Inflammatory macrophage treated with lipopolysaccharide for 1 hour (primary cell): ENCODE measurements around the gene BTNL9.
"Not testable (repeated sequence)": the region's sequence is repeated elsewhere in the genome, so short reads cannot be mapped to it uniquely, and the experiment has no call there.

Source experiments
- DNase-seq, 2 donors: peaks; one replicate each; pipeline ENCODE4 v3.0.0-alpha.2; 2020 to 2022

The BTNL9 gene

DNA sequence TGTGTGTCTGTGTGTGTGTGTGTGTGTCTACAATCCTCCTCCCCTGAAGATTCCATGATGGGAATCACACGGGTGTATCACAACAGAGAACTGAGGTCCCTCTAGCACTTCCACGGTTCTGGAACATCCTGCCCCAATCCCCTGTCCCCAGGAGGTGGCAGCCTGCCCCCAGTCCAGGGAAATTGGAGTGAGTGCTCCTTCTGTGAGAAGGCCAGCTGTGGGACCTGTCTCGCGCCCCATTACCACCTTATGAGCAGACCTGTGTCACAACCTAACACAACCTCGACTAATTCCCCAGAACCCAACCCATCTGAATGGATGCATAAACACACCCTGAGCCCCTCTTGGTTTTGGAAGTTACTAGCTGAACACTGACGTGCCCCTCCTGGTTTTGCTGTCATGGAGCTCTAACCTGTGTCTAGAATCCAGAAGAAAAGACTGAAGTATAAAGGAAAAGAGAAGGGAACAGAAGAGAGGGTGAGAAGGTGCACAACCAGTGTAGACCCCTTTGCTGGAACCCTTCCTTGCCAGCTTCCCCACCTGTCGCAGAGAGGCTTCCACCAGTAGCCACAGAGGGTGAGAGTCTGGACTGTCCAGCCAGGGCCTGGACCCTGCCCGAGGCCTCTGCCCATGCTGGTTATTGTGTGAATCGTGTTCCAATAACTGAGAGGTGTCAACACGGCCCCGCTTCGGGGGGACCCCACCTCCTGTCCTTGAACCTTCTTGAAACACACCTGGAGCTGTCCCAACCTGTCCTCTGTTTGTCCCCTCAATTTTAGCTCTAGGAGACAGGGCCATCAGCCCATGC lies 3.4 kb downstream of the BTNL9 start:
- no peak for DNase-seq

DNA sequence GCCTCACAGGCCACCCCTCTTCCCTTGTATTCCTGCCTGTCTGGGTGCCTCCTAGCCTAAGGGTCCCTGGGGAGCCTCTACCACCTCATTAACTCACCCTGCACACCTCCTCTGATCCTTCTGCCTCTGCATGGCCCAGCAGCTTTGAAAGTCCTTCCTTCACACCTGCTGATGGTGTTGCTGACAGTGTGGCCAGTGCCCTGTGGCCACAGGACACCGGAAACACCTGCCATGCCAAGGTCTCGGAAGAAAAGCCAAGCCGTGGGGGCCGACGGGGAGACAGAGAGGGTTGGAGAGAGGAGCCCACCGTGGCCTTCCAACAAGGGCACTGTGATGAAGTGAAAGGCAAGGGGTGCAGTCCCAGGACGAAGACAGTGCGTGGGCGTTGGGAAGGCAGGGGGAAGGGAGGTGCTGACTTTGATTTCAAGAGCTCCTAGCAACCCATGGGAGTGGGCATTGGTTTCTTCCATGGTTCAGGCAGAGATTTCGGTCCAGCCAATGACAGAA lies 4.1 kb downstream of the BTNL9 start:
- DNase-seq: no peak

DNA sequence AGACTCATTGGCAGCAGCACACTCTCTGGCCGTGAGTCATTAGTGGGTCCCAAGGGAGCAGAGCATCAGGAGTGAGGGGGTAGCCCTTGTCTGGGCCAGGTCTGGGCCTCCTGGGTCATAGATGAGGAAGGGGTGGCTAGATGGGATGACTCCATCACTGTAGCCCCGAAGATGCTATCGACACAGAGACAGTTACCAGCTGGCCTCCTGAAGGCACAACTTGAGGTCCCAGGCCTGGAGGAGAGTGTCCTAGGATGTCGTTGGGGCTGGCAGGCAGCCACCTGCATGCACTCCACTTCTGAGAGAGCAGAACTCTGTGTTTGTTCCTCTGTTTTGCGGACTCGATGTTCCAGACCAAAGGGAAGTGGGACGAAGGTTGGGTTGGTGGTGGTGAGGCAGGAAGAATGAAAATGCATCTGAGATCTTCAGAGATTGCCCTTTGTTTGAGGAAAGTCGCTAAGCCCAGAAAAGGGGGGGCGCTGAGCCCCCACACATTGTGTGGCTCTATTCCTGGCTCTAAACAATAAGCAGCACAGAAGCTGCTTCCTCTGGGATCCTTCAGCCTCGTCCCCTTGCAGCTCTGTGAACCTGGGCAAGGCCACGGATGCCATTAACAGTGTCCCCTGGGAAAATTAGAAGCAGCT lies 4.7 kb downstream of the BTNL9 start:
- no peak for DNase-seq

DNA sequence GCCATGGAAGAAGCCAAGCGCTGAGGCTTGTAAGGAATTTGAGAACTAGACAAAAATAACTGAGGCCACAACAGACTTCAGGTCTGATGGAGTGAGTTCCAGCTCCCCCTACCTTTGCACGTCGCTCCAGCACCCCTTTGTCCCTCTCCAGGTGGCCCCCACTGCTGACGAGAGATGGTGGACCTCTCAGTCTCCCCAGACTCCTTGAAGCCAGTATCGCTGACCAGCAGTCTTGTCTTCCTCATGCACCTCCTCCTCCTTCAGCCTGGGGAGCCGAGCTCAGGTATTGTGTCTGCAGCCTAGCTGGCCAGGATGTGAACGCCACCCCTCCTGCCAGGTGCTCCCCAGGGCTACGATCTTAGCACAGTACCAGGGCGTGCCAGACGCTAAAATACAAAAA lies 5.2 kb downstream of the BTNL9 start:
- no peak for DNase-seq

DNA sequence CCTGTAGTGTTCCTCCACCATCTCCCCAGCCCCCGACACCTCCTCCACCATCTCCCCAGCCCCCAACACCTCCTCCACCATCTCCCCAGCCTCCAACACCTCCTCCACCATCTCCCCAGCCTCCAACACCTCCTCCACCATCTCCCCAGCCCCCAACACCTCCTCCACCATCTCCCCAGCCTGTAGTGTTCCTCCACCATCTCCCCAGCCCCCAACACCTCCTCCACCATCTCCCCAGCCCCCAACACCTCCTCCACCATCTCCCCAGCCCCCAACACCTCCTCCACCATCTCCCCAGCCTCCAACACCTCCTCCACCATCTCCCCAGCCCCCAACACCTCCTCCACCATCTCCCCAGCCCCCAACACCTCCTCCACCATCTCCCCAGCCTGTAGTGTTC lies 5.8 kb downstream of the BTNL9 start:
- not testable (repeated sequence) for DNase-seq

DNA sequence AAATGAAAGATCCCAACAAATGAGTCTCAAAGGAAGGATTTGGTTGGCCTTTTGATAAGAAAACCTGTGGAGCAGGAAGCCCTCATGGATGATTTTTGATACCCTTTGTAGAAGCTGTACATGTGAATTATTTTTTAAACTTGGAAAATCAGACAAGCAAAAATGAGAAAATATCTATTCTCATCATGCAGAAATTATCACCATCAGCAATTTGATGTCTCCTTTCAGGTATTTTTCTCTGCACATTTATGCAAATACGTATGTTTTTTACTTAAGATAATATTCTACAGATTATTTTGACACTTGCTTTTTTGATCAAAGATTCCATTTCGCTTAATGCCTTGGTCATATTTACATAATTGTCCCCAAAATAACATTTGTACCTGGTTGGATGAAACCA lies 7.2 kb downstream of the BTNL9 start:
- no peak for DNase-seq

DNA sequence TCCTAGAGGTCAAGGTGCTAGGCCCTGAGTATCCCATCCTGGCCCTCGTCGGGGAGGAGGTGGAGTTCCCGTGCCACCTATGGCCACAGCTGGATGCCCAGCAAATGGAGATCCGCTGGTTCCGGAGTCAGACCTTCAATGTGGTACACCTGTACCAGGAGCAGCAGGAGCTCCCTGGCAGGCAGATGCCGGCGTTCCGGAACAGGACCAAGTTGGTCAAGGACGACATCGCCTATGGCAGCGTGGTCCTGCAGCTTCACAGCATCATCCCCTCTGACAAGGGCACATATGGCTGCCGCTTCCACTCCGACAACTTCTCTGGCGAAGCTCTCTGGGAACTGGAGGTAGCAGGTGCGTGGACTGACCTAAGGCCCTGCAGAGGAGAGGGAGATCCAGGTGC lies 7.9 kb downstream of the BTNL9 start:
- no peak for DNase-seq

- no peak for DNase-seq
These were observed 9.9 kb downstream of the BTNL9 start for GRCh38 chr5:181050016-181050415.

DNA sequence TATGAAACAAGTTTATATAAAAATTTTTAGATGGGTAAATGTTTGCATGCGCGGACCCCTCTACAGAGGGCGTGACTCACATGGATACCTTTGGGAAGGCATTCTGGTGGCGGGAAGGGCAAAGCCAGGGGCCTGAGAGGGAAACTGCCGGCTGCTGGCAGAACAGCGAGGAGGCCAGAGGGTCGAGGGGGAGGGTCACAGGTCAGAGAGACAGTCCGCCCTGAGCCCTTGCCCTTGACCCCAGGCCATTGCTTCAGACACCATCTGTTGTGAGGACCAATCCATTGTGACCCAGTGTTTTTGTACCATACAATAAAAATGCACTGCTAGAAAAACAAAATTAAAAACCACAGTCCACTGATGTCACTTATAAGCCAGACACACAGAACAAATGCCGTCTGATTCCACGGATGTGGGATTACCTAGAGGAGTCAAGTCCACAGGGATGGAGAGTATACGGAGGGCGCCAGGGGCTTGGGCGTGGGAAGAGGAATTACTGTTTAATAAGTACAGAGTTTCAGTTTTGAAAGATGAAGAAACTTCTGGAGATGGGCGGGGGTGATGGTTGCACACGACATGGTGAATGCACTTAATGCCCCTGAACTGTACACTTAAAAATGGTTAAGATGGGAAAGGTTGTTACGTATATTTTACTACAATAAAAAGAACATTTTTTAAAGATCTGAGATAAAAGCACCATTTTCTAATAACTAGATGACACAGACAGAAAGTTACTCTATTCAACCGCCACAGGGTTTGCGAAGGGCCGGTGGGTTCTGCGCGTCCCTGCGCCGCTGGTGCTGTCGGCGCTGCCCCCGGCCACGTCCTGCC lies 12.0 kb downstream of the BTNL9 start:
- DNase-seq: no peak

DNA sequence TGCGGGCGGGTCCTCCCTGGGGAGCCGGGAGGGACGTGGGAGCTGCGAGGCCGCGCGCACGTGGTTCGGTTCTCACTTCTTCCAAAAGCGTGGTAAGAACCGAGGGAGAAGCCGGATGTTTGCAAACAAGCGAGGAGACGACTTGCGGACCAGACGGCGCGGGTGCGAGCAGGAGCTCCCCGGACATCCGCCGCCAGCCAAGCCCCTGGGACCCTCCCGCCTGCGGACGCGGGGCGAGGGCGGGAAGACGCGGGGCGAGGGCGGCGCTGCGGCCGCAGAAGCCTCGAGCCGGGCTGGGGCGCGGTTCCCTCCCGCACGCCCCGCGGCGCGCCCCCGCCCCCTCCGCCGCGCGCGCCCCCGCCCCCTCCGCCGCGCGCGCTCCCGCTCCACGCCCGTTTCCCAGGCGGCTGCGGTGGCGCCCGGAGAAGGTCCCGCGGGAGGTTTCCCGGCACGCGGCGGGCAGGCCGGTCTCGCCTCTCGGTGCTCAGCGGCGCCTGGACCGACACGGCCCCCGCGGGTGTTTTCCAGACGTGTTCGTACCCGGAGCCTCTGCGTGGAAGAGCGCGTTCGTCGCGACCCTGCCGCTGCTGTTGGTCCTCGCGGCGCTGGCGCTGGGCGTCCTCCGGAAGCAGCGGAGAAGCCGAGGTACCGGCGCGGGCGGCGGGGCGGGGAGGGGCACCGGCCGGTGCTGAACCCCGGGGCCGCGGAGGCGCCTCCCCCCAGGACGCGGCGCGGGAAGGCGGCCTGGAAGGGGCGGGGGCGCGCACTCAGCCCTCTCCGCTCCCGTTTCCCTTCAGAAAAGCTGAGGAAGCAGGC lies 12.8 kb downstream of the BTNL9 start:
- DNase-seq: no peak

DNA sequence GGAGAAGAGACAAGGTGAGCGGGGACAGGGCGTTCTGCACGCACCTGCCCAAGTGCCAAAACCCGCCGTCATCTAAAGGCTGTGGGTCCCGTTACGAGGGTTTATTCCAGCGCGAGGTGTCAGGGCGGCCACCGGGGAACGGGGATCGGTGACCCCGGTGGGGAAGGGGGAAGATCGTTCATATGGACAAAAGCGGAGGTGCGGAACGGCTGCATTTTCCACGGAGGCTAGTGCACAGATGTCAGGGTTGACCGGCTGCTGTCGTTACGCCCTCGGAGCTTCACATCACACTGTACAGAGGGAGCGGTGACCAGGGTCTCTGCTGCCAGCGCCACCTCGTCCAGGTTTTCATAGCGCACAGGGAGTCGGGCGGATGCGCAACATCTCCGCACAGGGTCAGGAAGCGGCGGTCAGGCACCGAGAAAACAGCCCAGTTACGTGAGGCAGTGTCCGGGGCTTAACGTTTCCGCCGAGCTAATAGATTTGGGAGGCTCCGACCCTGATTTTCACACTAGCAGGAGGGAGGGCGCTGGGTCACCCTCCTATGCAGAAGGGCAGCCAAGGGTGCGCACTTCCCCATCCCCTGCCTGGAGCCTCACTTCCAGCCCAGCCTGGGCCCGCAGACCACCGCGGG lies 13.5 kb downstream of the BTNL9 start:
- DNase-seq: no peak

DNA sequence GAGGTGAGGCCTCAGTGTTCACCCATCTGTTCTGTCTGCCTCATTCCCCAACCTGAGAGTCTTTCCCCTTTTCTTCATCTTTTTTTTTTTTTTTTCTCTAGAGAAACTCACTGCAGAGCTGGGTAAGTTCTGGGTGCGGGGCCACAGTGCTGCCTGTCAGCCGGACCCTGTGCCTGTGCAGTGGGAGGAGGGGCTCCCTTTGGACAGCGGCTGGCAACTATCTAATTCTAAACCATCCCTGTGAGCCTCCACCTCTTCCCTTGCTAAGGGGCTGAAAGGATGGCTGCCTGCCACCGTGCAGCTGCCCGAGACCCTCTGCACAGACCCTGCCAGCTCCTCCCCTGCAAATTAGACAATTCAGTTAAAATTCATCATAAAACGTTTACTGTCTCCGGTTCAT lies 14.1 kb downstream of the BTNL9 start:
- no peak for DNase-seq

- DNase-seq: no peak
These were observed 14.9 kb downstream of the BTNL9 start for GRCh38 chr5:181054871-181055459.

- no peak for DNase-seq
These were observed 16.4 kb downstream of the BTNL9 start for GRCh38 chr5:181056431-181056830.

DNA sequence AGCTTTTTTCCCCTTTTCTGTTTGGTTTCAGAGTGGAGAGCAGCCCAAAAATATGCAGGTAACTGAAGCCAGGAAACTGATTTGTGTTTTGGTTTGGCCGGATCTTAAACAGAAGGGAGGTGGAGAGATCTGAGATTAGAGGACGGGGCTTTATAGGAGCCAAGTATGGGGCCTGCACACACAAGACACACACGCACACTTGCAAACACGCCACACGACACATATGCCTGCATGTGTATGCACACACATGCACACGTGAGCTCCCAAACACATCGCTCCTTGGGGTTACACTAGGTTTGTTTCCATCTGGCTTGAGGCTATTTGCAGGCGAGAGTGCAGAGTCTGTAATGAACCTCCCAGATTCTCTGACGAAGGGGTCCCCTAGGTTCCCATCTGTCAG lies 18.3 kb downstream of the BTNL9 start:
- DNase-seq: no peak

- DNase-seq: no peak
These were observed 18.8 kb downstream of the BTNL9 start for GRCh38 chr5:181058786-181059296.

DNA sequence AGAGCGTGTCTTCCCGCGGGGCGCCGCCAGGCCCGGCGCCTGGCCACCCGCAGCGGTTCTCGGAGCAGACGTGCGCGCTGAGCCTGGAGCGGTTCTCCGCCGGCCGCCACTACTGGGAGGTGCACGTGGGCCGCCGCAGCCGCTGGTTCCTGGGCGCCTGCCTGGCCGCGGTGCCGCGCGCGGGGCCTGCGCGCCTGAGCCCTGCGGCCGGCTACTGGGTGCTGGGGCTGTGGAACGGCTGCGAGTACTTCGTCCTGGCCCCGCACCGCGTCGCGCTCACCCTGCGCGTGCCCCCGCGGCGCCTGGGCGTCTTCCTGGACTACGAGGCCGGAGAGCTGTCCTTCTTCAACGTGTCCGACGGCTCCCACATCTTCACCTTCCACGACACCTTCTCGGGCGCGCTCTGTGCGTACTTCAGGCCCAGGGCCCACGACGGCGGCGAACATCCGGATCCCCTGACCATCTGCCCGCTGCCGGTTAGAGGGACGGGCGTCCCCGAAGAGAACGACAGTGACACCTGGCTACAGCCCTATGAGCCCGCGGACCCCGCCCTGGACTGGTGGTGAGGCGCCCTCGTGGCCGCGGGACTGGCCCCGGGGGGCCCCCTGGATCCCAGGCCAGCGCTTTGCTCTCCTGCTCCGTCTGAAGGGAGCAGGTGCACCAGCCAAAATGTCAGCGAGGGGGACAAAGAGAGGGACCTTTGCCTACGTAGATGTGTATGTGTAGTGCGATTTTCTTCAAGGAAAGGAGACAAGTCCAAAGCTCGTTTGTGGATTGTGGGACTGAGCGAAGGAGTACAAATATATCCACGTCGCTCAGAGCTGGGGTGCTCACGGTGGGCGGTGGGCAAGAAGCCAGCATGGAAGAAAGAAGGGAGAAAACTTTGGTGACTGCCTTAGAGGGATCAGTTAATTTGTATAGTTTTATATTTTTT lies 19.5 kb downstream of the BTNL9 start:
- DNase-seq: no peak

GRCh38 chr5:181060231-181060590 lies 20.1 kb downstream of the BTNL9 start:
- no peak for DNase-seq

- no peak for DNase-seq
These were observed 20.9 kb downstream of the BTNL9 start for GRCh38 chr5:181060924-181061323.

GRCh38 chr5:181061645-181062044 lies 21.6 kb downstream of the BTNL9 start:
- DNase-seq: no peak
